Measurements from ENCODE around the gene IBA57.

The IBA57 gene
- total RNA-seq = 17.4 to 19.5 reads per million in 2 donors

DNA sequence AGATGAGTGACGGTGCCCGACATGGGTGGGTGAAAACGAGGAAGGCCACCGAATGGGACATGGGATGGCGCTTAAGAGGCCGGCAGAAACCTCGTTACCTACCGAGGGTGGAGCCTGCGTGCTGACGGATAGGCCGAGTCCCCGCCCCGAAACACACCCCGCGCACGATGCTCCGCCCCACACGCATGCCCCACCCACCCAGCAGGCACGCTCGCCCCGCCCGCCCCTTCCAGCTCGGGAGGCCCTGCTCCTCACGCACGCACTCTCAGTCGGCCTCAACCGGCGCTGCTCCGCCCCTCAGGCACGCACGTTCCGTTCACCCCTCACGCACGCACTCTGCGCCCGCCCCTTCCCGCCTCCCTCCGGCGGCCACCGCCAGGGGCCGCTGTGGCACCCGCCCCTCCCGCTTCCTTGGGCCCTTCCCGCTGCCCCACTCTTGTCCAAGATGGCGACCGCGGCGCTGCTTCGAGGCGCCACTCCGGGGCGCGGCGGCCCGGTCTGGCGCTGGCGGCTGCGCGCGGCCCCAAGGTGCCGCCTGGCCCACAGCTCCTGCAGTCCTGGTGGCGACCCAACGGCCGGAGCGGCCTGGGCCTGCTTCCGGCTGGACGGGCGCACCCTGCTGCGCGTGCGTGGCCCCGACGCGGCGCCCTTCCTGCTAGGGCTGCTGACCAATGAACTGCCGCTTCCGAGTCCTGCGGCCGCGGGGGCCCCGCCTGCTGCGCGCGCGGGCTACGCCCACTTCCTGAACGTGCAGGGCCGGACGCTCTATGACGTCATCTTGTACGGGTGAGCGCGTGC, at the start of gene IBA57:
TSS of gene IBA57 (plus strand) at position 433 of the 798 bp plus-strand sequence. CDS start at position 446, 13 bp downstream.
- peak; percentile 100 for DNase-seq

DNA sequence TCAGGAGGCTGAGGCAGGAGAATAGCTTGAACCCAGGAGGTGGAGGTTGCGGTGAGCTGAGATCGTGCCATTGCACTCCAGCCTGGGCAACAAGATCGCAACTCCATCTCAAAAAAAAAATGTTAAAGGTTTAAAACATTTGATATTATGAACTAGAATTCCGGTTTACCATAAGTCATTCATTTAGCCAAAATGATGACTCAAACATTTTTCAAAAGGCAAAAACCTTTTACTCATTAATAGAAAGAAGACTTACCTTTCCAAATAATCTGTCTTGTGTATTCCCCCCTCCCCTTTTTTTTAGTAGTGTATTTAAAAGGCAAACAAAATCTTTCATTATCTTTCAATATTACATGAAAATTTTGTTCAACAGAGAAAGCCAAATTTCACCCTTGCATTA, 48.3 kb upstream of the IBA57 start:
- DNase-seq = no peak

DNA sequence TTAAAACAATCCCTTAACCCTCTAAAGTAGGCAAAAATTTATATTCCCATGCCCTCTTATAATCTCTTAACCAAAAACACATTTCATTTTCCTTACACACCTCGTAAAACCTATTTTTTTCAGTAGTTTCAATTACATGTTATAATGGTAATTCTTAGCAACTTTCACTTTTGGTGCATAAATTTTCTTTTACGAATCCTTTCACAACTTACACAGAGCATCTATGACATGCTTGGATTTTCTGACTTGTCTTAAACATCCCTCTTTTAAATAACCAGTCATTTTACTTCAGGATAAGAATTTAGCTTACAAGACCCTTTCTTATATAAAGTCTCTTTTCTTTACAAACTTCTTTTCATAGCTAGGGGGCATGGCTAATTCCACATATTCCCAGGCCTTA, 47.6 kb upstream of the IBA57 start:
- DNase-seq = no peak

DNA sequence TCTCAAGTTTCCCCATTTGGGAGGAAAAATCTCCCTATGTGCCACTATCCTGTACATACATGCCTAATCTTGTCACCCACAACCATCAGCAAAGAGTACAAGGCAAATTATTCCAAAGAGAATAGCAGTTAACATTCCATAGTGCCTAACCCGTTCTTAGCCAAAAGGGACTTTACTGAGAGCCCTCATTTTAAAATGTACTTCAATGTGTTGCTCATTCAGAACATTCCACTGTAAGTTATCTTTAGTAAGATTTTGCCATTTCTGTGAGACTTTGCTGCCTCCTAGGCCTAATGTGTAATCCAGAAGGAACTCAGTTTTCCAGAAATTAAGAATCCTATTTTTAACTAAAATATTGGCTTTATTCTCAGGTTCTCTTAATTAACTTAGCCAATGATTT, 45.3 kb upstream of the IBA57 start:
- no peak for DNase-seq

DNA sequence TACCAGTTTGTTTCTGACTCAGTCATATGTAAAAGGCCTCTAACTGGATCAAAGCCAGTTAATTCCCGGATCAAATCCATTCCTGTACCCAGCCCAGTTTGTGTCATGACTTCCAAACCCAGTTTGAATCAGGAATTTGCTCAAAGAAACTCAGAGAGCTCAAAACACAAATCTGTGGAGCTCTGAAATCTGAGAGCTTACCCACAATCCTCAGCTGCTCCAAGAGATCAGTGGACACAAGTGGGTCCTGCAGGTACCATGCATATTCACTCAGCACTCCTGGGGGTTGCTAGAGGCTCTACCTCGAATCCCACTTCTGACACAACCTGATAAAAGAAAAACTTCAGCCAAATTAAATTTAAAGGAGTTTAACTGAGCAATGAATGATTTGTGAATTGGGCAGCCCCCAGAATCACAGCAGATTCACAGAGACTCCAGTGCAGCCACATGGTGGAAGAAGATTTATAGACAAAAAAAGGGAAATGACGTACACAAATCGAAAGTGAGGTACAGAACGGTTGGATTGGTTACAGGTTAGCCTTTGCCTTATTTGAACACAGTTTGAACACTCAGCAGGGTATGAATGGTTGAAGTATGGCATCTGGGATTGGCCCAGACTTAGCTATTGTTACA, 44.6 kb upstream of the IBA57 start:
- DNase-seq = no peak

DNA sequence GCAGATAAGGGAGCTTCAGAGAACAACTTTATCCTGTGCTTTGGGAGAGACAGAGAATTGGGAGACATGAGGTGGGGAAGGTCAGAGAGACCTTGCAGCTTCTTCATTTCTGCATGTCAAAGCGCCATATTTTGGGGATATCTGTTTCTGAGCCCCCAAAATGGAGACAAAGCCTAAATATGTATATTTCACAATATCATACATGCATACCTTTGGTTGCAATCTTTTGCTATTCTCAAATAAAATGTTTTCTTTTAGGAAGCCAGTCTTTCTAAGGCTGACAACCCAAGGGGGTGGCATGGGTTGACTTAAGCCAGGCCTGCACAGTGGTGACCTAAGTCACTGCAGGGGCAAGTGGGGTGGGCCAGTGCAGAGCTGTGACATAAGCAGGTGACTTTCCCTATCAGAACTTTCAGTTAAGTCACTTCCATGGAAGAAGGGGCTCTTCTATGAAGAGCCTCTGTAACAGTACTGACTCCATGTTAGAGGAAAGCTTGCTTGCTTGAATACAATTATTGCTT, 42.6 kb upstream of the IBA57 start:
- DNase-seq = no peak

DNA sequence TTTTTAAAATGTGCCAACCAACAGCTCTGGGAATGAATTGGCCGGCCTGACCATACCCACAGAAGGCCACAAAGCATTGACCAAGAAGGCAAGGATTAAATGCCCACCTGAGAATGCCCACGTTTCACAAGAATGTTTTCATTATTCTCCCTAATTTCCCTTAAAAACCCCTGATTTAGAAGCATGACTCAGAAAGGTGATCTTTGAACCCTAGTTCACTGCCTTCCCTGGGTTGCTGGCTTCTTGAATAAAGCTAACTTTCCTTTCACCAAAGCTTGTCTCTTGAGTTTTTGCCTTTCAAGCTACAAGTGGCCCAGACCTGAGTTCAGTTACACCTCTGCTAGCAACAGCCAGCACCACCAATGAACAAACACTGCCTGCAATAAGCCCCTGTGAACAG, 42.1 kb upstream of the IBA57 start:
- DNase-seq = no peak

DNA sequence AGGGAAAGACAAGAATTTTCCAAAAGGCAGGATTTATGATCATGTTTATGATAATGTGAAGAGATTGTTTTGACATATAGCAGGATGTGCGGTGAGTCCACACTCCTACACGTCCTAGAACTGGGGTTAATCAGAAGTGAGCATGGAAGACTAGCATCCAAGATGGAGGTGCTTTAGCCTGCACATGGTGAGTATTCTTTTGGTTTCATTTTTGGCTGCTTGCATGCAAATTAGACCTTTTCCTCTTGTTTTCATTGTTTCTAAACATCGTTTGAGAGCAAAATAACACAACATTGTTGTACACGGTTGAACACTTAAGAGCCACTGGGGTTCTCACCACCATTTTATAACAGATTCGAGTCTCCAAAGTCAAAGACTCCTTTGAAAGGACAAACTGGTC, 40.4 kb upstream of the IBA57 start:
- no peak for DNase-seq

DNA sequence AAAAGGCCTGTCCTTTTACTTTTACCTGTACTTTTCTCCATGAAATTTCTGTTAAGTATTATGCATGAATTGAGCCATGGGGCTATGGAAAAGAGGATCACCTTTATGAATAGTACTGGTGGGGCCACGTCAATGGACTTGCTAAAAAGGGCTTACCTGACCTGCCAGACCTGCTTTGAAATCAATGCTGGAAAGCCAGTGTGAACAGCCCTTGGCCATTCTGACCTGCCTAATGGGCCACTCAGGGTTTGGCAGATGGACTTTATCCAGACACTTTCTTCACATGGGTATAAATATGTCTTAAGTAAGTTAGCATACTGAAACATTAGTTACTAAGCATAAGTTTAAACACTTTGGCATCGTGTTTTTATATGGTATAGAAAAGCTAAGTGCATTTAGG, 33.8 kb upstream of the IBA57 start:
- no peak for DNase-seq

DNA sequence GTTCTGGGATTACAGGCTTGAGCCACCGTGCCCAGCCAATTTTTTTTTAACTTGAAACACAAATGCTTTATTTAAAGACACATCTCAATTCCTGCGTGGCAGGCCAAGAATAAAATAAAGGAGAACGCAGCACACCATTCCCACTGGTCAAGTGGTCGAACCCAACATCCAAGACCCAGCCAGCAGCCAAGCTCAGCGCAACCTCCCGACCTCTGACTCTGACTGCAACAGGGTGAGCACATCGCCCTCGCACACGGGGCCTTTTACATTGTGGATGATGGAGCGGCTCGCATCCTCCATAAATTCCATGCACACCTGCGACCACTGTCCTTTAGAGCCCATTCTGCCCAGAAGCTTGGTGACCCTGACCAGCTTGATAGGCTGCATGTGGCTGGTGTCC, 31.0 kb upstream of the IBA57 start:
- DNase-seq = no peak

DNA sequence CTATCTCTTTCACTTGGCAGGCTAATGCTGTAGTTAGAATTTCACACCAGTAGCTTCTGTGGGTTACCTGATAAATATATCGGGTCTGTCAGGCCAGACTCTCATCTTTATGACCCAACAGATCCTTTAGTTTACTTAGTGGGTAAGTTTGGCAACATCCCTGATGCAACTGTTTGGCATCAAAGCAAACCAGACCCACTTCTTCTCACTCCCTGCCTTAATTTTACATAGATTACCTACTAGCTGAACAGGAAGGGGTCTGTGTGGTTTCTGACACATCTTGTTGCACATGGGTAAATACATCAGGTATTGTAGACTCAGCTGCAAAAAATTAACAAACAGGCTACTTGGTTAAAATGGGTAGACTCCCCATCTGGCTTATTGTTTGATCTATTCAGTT, 28.7 kb upstream of the IBA57 start:
- no peak for DNase-seq

DNA sequence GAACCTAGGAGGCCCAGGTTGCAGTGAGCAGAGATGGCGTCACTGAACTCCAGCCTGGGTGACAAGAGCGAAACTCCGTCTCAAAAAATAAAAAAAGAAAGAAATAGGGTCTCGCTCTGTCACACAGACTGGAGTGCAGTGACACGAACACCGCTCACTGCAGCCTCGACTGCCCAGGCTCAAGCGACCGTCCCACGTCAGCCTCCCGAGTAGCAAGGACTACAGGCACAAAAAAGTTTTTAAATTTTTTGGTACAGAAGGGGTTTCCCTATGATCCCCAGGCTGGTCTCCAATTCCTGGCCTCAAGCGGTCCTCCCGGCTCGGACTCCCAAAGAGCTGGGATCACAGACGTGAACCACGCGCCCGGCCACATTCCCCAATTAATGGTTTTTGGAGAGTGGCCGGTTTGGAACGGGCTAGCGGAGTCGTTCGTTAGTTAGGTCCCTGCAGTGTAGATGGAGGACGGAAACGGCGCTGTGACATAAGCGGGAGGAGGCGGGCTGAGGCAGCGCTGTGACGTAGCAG, 26.1 kb upstream of the IBA57 start:
- DNase-seq = no peak

DNA sequence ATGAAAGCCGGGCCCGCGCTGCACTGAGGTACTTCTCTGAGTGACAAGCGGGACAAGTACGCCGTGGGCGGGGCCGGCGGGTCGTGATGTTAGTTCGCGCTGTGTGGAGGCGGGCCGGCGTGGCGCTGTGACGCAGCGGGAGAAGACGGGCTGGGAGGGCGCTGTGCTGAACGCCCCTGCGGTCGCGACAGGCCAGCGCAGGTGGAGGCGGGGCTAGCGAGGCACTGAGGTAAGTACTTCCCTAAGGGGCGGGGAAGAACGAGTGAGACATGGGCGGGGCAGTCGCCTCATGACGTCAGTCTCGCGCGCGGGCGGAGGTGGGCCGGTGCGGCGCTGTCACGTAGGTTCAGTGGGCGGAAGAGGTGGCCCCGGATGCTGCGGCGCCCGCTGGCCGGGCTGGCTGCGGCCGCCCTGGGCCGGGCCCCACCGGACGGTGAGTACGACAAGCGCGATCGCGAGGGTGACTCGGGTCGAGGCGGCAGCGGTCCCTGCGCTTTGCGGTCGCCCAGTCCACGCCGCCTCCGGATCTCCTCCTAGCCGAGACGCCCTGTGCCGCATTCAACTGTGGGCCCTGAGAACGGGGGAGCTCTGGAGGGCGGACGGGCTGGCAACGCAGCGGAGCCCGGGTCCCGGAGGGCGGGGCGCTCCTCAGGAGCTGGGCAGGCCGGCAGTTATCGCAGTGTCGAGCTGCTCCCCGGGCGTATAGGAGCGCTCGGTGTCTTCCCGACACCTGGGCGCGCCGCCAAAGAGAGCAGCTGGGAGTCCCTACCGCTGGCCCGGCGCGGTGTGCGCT, 25.5 kb upstream of the IBA57 start, which contains the start of gene GUK1:
TSS of gene GUK1 (plus strand) at position 349 of the 793 bp plus-strand sequence. CDS start at position 373, 24 bp downstream.
- peak; percentile 100 for DNase-seq

DNA sequence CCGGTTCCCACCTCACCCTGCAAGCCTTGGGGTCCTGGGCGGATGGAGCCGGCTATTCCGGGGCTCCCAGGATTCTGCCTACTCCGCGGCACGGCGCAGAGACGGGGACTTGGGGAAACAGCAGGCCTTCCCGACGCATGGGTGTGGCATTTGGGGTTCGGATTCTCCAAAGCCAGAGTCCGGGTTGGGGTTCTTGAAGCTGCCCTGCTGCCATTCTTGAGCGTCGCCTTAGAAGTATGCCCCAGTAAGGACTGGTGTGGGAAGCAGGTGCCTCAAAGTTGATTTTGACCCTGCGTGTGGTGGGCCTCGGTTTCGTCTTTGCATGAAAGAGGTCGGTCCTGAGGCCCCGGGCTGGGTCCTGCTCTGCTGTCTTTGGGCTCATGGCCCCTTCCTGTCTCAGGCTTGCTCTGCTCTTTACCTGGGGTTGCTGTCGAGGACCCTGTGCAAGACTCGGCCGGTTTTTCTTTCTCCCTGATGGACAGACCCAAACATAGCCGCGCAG, 24.8 kb upstream of the IBA57 start:
- DNase-seq = no peak

DNA sequence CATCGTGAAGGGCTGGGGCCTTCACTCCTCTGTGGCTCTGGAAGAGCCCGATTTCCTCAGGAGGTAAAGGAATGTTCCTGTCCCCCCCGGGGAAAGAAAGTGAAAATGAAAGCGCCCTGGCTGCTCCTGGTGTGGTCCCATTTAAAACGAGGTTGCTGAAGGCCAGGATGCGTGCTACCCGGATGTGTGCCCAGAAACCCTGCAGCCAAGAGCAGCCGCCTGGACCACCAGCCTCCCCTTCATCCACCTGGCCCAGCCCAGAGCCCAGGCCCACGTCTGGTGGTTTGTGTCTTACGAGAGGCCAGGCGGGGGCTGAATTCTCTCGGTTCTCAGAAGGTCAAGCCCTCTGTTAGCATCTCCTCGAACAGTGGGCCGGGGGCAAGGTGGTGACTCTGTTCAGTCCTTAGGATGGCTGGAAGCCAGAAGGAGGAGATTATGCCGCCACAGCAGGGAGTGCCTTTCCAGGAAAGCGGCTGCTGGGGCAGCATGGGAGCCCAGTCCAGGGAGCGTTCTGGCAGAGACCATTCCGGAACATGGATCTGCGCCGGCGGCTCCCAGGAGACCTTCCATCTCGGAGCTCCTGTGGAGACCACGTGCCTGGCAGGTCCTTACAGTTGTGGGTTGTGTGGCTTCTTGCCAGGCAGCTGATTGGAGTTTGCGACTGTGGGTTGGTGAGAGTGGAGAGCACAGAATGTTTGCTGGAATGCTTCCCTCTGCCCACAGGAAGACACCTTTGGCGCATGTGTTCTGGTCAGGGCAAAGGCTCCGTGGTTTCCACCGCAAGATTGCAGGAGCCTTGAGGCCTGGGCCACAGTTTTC, 24.2 kb upstream of the IBA57 start:
- no peak for DNase-seq

DNA sequence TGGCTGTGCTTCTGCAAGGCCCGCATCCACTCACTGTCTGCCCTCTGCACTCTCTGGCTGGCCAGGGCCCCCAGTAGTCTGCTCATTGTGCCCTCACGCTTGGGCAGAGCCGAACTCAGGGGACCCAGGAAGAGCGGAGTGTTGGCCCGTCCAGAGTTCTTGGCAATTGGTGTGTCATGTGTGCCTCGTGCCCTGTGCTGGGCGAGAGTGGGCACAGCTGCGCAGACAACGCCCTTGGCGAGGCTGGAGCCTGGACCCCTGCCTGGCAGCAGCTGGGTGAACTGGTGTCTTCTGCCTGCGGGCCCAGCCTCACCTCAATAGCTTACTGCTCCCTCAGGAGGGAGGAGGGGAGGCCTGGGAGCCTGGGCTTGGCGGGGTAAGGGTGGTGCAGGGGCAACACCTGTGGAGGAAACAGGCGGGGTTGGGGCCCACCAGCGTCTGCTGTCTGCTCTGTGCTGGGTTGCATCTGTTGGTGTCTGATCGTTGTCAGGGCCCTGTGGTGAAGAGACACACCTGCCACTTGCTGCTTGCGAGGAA, 23.4 kb upstream of the IBA57 start:
- no peak for DNase-seq

DNA sequence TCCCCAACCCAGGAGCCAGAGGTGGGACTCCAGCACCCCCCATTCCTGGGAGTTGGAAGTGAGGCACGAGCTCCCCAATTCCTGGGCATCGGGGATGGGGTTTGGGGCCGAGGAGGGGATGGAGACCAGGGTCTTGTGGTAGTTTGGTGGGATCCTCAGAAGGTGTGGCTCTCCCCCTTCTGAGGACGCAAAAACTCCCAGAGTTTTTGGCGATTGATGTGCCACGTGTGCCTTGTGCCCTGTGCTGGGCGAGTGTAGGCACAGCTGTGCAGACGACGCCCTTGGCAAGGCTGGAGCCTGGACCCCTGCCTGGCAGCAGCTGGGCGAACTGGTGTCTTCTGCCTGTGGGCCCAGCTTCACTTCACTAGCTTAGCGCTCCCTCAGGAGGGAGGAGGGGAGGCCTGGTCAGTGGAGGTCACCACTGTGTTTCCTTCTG, 22.9 kb upstream of the IBA57 start:
- DNase-seq = no peak

DNA sequence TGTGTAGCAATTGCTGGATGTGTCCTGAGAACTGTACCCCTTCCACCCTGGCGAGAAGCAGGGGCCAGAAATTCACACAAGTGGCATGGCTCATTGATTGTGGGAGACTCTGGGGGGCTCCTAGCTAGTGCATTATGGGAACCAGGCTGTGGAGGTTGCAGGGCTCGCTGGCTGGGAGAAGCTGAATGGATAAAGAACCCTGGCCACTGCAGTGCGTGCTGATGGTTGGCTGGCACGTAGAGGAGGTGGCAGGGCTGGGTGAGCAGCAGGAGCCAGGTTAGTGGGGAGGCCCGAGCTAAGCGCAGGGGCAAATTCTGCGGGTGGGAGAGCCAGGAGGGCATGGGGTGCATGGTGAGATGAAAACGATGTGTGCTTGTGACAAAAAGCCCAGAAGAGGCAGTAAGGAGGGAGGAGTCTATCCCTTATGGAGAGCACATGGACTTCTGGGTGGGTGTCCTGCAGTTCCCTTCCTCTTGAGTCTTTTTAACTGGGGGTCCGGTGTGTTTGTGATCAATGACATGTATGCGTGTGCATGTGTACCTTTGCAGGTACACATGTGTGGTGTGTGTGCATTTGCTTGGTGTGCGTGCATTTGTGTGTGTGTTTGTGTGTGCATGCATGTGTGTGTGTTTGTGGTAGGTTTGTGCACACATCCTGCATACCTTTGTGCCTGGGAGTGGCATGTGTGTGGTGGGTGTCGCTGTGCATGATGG, 22.0 kb upstream of the IBA57 start:
- DNase-seq = no peak

DNA sequence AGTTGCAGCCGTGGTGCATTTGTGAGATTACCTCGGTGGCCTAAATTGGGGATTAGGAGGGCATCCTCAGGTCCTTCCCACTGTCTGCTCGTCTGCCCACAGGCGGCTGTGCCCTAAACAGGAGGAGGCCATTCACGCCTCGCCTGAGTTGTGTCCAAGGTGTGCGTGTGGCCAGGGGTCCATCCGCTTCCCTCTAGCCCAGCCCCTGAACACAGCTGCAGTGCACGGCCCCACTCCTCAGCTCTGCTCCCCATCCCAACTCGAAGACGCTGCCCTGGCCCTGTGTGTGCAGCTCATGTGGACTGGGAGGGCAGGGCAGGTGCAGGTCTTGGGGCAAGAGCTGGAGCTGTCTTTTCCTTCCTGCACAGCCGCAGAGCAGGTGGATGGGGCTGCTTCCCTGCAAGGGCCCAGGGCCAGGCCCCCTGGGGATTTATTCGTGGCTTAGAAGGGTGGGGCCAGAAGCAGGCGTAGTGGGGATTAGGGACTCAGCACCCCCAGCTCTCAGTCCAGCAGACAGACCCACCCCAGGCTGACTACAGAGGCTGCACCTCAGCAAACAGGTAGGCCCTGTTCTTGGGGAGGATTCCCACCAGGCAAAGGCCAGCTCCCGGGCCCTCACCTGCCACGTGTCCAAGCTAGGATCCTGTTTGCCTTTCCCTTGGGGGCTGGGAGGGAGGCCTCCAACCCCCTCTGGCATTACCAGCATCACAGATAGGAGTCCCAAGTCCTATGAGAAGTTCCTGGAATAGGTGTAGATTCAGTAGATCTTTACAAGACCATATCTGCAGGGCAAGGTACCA, 21.2 kb upstream of the IBA57 start:
- no peak for DNase-seq

DNA sequence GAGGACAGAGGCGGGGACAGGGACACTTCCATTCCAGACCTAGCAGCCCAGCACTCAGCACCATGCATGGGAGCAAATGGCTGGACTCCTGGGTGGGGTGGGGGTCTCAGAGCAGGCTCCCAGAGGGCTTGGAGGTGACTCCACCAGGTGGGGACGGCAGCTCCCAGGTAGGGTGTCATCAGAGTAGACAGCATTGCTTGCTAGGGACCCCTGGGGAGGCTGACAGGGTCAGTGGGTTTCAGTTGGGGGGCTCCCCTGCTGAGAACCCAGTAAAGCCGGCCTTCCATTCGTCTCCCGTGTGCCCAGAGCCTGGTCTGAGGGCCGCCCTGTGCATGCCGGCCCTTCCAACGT, 20.6 kb upstream of the IBA57 start:
- DNase-seq = no peak

Measured in activated gamma-delta T cell (primary cell).